HG03025 (cell line): ENCODE data around the gene USP24.
"Not testable (repeated sequence)": the region's sequence is repeated elsewhere in the genome, so short reads cannot be mapped to it uniquely, and the experiment has no call there.

ENCODE experiments used
- ATAC-seq: cut with Tn5 transposase; IDR thresholded peaks from one replicate; pipeline ENCODE4 v1.9.1; 2021; ENCODE audit warnings: mild to moderate bottlenecking, moderate library complexity; ENCODE audit not compliant: unreplicated experiment, low FRiP score

USP24 gene

GRCh38 chr1:55043011-55043410 lies 172.2 kb downstream of the USP24 start:
- no peak for ATAC-seq

GRCh38 chr1:55041613-55042012 lies 173.6 kb downstream of the USP24 start:
- no peak for ATAC-seq

- no peak for ATAC-seq
Measured at GRCh38 chr1:55040933-55041494, 174.2 kb downstream of the USP24 start.

- no peak for ATAC-seq
Measured at GRCh38 chr1:55040083-55040932, 174.9 kb downstream of the USP24 start.

GRCh38 chr1:55039342-55040082 lies 175.7 kb downstream of the USP24 start, which contains the start of gene PCSK9:
Gene PCSK9, plus strand, starts transcription at chr1:55039548. Its CDS starts 290 bp downstream, at chr1:55039838.
- ATAC-seq: no peak

- no peak for ATAC-seq
Measured at GRCh38 chr1:55038974-55039341, 176.2 kb downstream of the USP24 start.

GRCh38 chr1:55038552-55038838 lies 176.7 kb downstream of the USP24 start:
- no peak for ATAC-seq

- no peak for ATAC-seq
Measured at GRCh38 chr1:55037733-55038551, 177.2 kb downstream of the USP24 start.

- no peak for ATAC-seq
Measured at GRCh38 chr1:55035904-55036303, 179.3 kb downstream of the USP24 start.

GRCh38 chr1:55034476-55035133 lies 180.6 kb downstream of the USP24 start:
- ATAC-seq: no peak

- ATAC-seq: no peak
Measured at GRCh38 chr1:55033265-55033614, 181.9 kb downstream of the USP24 start.

- ATAC-seq: not testable (repeated sequence)
Measured at GRCh38 chr1:55031098-55031497, 184.1 kb downstream of the USP24 start.

GRCh38 chr1:55026682-55027081 lies 188.5 kb downstream of the USP24 start:
- not testable (repeated sequence) for ATAC-seq

- not testable (repeated sequence) for ATAC-seq
Measured at GRCh38 chr1:55024163-55024562, 191.0 kb downstream of the USP24 start.

- ATAC-seq: no peak
Measured at GRCh38 chr1:55021942-55022546, 193.1 kb downstream of the USP24 start.

GRCh38 chr1:55018395-55018794 lies 196.8 kb downstream of the USP24 start:
- no peak for ATAC-seq
